ENCODE measurements around the gene CPNE8. TPM values are rescaled to one million over a fixed set of nuclear protein-coding genes. Genes with fewer than 3 reads are reported as not detected.

Gene CPNE8
- total and polyA plus RNA-seq, 10 of the 15 experiments (the other 5 are each of a cell fraction or from before 2014, with no cell fraction given) = 11.3 to 38.4 (median 18.9) TPM

DNA sequence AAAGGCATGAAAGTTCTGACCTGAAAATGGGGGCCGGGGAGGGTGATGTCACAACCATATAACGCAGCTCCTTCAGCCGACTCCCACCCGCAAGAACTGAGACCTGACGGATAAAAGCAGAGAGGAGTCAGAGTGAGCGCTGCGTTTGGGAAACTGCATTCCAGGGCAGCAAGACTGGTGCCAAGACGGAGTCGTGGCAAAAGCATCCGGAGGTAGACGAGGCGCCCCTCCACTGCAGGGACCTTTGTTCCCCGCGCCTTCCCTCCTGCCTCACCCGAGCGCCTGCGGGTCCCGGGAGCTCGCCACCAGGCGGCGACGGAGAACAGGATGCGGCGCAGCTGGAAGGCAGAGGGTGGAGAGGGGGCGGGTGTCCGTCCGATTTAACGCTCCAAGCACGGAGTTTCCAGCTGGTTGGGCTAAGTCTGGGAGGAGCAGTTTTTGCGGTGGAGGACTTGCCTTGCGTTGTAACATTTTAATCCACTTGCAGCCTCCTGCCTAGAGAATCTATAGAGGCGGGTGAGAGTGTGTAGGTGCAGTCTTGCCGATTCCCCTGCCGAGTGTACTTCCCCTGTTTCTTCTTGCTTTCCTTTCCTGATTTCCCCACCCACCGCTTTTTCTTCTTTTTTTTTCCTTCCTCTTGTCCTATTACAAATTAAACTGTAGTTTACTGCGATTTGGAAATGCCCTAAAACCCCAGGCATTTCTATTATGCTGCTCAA is 1.2 kb upstream of the CPNE8 start (continued):
- peak; percentile 95 for TF ChIP-seq SMARCA5 (IDR thresholded peaks at IDR 0.05)
- TF ChIP-seq NFXL1 (IDR thresholded peaks at IDR 0.05; ENCODE audit: borderline replicate concordance) = no peak
- no peak for TF ChIP-seq WRNIP1 (IDR thresholded peaks at IDR 0.05; ENCODE audit: borderline replicate concordance, low read depth, low read length)
- TF ChIP-seq, protein P1, sequence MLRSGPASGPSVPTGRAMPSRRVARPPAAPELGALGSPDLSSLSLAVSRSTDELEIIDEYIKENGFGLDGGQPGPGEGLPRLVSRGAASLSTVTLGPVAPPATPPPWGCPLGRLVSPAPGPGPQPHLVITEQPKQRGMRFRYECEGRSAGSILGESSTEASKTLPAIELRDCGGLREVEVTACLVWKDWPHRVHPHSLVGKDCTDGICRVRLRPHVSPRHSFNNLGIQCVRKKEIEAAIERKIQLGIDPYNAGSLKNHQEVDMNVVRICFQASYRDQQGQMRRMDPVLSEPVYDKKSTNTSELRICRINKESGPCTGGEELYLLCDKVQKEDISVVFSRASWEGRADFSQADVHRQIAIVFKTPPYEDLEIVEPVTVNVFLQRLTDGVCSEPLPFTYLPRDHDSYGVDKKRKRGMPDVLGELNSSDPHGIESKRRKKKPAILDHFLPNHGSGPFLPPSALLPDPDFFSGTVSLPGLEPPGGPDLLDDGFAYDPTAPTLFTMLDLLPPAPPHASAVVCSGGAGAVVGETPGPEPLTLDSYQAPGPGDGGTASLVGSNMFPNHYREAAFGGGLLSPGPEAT (IDR thresholded peaks at IDR 0.05; ENCODE audit: low read depth) = peak; percentile 86; the same call in 1 of the 2 replicates
- TF ChIP-seq, protein P2, sequence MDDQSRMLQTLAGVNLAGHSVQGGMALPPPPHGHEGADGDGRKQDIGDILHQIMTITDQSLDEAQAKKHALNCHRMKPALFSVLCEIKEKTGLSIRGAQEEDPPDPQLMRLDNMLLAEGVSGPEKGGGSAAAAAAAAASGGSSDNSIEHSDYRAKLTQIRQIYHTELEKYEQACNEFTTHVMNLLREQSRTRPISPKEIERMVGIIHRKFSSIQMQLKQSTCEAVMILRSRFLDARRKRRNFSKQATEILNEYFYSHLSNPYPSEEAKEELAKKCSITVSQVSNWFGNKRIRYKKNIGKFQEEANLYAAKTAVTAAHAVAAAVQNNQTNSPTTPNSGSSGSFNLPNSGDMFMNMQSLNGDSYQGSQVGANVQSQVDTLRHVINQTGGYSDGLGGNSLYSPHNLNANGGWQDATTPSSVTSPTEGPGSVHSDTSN (IDR thresholded peaks at IDR 0.05; ENCODE audit: insufficient replicate concordance, low read depth, low read length) = peak; percentile 50
- TF ChIP-seq PML (IDR thresholded peaks at IDR 0.05; ENCODE audit: low read length) = no peak
- no peak for TF ChIP-seq SMAD1 (IDR thresholded peaks at IDR 0.05; ENCODE audit: low read depth, partially characterized antibody)
- TF ChIP-seq, protein P3, sequence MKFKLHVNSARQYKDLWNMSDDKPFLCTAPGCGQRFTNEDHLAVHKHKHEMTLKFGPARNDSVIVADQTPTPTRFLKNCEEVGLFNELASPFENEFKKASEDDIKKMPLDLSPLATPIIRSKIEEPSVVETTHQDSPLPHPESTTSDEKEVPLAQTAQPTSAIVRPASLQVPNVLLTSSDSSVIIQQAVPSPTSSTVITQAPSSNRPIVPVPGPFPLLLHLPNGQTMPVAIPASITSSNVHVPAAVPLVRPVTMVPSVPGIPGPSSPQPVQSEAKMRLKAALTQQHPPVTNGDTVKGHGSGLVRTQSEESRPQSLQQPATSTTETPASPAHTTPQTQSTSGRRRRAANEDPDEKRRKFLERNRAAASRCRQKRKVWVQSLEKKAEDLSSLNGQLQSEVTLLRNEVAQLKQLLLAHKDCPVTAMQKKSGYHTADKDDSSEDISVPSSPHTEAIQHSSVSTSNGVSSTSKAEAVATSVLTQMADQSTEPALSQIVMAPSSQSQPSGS (IDR thresholded peaks at IDR 0.05; ENCODE audit: low read length) = 0 out of 2 replicates have a peak, but pooled peaks have one; percentile 38
- TF ChIP-seq BMI1 (IDR thresholded peaks at IDR 0.05; ENCODE audit: borderline replicate concordance) = no peak
- TF ChIP-seq JUNB (IDR thresholded peaks at IDR 0.05) = no peak; the same call in 1 of the 2 replicates
- TF ChIP-seq JUND (IDR thresholded peaks at IDR 0.05; ENCODE audit: low read depth, low read length) = no peak
- TF ChIP-seq TCF7 (IDR thresholded peaks at IDR 0.05; ENCODE audit: borderline replicate concordance) = no peak
- TF ChIP-seq ZNF384 (IDR thresholded peaks at IDR 0.05; ENCODE audit: borderline replicate concordance, low read depth, low read length) = no peak
- TF ChIP-seq, protein P4, sequence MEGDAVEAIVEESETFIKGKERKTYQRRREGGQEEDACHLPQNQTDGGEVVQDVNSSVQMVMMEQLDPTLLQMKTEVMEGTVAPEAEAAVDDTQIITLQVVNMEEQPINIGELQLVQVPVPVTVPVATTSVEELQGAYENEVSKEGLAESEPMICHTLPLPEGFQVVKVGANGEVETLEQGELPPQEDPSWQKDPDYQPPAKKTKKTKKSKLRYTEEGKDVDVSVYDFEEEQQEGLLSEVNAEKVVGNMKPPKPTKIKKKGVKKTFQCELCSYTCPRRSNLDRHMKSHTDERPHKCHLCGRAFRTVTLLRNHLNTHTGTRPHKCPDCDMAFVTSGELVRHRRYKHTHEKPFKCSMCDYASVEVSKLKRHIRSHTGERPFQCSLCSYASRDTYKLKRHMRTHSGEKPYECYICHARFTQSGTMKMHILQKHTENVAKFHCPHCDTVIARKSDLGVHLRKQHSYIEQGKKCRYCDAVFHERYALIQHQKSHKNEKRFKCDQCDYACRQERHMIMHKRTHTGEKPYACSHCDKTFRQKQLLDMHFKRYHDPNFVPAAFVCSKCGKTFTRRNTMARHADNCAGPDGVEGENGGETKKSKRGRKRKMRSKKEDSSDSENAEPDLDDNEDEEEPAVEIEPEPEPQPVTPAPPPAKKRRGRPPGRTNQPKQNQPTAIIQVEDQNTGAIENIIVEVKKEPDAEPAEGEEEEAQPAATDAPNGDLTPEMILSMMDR (IDR thresholded peaks at IDR 0.05 in 2 of 3, conservative IDR thresholded peaks at IDR 0.05 in 1 of 3; ENCODE audit: control insufficient read depth in 2 of 3, extremely low read depth in 1 of 3, insufficient read depth in 1 of 3, low read depth in 3 of 3, low read length in 3 of 3) = peak; percentile 88 to 92 (median 89)
- peak; percentile 98 for TF ChIP-seq TCF3 (IDR thresholded peaks at IDR 0.05; ENCODE audit: borderline replicate concordance, insufficient read depth, low read depth, low read length)
- TF ChIP-seq ZNF207 (IDR thresholded peaks at IDR 0.05; ENCODE audit: borderline replicate concordance) = peak; percentile 80; the same call in 1 of the 2 replicates
- no peak for TF ChIP-seq HDGF (IDR thresholded peaks at IDR 0.05)
- TF ChIP-seq, protein P5, sequence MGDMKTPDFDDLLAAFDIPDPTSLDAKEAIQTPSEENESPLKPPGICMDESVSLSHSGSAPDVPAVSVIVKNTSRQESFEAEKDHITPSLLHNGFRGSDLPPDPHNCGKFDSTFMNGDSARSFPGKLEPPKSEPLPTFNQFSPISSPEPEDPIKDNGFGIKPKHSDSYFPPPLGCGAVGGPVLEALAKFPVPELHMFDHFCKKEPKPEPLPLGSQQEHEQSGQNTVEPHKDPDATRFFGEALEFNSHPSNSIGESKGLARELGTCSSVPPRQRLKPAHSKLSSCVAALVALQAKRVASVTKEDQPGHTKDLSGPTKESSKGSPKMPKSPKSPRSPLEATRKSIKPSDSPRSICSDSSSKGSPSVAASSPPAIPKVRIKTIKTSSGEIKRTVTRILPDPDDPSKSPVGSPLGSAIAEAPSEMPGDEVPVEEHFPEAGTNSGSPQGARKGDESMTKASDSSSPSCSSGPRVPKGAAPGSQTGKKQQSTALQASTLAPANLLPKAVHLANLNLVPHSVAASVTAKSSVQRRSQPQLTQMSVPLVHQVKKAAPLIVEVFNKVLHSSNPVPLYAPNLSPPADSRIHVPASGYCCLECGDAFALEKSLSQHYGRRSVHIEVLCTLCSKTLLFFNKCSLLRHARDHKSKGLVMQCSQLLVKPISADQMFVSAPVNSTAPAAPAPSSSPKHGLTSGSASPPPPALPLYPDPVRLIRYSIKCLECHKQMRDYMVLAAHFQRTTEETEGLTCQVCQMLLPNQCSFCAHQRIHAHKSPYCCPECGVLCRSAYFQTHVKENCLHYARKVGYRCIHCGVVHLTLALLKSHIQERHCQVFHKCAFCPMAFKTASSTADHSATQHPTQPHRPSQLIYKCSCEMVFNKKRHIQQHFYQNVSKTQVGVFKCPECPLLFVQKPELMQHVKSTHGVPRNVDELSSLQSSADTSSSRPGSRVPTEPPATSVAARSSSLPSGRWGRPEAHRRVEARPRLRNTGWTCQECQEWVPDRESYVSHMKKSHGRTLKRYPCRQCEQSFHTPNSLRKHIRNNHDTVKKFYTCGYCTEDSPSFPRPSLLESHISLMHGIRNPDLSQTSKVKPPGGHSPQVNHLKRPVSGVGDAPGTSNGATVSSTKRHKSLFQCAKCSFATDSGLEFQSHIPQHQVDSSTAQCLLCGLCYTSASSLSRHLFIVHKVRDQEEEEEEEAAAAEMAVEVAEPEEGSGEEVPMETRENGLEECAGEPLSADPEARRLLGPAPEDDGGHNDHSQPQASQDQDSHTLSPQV (IDR thresholded peaks at IDR 0.05) = no peak
- peak in 1 of 2 experiments; percentile 86; a peak in 2 of 3 replicates for TF ChIP-seq EGR1 (IDR thresholded peaks at IDR 0.05; ENCODE audit: borderline replicate concordance in 1 of 2, low read depth in 2 of 2, low read length in 2 of 2)
